T-helper 1 cell (primary cell): ENCODE measurements around the gene SLC35F5.
A peak's percentile ranks its signal among the peaks of the same experiment; 100 is the strongest.
"Not testable (repeated sequence)": the region's sequence is repeated elsewhere in the genome, so short reads cannot be mapped to it uniquely, and the experiment has no call there.

Experiments
- DNase-seq, 5 donors: peaks; one replicate each; pipeline ENCODE4 v3.0.0-alpha.2; 2012 to 2020

SLC35F5 gene

DNA sequence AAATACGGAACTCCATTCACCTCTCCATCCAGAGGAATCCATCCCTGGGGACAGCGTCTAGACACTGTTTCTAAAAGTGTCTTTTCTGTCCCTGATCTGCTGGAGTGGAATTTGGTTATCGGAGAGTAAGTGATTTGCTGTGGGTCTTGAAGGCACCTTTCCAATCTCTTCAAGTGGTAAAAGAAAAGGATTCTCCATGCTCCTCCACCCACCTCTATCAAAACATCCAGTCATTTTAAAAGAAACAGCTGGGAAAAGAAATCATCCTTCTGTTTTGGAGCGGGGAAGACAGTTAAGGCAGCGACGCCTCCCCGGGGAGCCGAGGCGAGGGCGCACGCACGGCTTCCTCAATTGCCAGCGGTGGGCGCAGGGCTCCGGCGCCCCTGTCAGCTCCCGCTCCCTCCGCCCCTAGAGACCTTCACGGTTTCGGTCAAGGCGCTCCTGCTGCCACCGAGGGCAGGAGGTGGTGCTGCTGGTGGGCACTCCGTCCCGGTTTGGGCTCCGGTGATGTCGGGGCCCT, 547 bp downstream of the SLC35F5 start:
- DNase-seq = peak in 2 of 5 donors; percentile 8 to 14

DNA sequence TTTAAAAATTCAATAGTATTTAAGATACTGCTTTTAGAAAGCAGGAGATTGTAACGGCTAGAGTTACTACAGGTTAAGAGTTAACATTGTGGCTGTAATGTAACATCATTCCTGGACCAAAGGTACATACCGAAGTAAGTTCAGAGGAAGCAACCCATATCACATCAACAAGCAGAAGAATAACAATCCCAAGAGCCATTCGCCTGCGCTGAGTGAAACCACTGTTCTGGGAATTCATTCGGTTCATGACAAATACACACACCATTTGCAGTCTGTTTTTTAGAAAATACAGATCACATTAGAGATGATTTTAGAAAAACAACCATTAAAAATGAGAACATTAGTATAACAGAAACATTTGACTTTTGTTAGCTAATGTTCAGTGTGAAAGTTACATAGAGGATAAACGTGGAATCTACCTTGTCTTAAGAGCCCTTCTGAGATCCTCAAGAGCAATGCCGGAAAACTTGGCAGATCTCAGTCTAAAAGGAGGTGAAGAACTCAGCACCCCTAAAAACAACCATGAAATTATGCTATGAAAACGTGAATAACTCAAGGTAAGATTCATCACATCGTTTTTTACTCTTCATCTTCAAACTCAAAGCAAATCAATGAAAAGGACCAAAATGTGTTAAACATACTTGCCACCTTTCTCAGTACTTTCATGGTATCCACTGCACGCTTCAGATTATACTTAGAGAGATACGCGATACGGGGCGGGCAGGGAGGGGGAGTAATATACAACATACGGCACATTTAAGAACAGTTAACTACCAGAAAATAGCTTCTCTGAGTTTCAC, 1.2 kb downstream of the SLC35F5 start:
- no peak for DNase-seq

GRCh38 chr2:113754160-113754559, 2.3 kb downstream of the SLC35F5 start:
- no peak for DNase-seq

- no peak for DNase-seq
Observed at GRCh38 chr2:113750385-113750784, 6.1 kb downstream of the SLC35F5 start.

DNA sequence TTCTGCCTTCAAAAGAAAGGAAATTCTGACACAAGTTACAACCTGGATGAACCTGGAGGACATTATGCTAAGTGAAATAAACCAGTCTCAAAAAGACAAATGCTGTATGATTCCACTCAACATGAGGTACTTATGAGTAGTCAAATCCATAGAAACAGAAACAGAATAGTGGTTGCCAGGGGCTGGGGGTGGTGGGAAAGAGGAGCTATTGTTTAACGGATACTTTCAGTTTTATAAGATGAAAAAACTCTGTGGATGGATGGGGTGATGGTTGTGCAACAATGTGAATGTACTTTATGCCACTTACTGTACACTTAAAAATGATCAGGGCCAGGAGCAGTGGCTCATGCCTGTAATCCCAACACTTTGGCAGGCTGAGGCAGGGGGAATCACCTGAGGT, 15.4 kb downstream of the SLC35F5 start:
- DNase-seq = no peak

DNA sequence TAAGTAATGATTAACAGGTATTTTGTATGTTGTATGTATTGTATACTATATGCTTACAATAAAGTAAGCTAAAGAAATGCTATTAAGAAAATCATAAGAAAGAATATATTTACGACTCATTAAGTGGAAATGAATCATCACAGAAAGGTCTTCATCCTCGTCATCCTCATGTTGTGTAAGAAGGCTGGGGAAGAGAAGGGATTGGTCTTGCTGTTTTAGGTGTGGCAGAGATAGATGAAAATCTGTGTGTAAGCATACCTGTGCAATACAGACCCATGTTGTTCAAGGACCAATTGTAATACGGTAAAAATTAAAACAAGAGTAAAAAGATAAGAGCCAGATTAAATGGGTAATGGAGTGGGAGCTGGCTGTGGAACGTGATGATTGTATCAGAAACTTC, 16.6 kb downstream of the SLC35F5 start:
- DNase-seq = no peak

- DNase-seq = no peak
Observed at GRCh38 chr2:113734185-113734584, 22.3 kb downstream of the SLC35F5 start.

- DNase-seq = no peak
Observed at GRCh38 chr2:113724010-113724409, 32.4 kb downstream of the SLC35F5 start.

GRCh38 chr2:113723411-113723810, 33.0 kb downstream of the SLC35F5 start:
- DNase-seq = no peak

- DNase-seq = no peak
Observed at GRCh38 chr2:113720167-113720566, 36.3 kb downstream of the SLC35F5 start.

DNA sequence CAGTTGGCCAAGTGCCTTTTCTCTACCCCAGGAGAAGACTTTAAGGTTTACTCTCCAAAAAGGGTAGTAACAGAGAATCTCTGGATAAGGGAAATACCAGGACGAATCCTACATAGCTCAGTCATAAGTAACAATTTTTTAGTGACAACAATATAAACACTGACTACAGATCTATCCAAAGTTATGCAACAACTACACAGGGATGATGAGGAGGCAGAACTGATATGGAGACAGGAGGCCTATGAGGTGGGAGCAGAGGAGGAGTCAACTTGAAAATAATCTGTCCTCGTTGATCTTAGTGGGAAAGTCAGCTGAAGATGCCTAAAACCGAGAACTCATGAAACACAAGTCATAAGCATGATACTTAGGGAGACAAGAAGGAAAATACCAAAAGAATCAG, 40.2 kb downstream of the SLC35F5 start:
- DNase-seq = no peak

DNA sequence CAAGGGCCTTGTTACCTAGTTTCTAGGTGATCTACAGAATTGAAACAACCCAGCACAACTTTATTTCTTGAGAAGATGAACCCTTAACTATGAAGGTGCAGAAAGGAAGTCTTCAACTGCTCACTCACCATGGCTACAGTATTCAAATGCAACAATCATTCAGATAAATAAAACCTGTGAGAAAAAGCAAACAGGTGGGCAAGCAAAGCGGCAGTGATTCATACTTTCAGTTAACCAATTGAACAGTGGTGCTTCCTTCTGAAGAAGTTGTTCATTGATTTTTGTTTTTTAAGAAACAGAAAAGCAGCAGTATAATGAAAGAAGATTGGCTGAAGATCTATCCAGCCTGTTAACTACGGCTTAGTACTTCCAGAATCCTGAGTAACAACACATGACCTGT, 43.5 kb downstream of the SLC35F5 start:
- DNase-seq = no peak

GRCh38 chr2:113711851-113712250, 44.6 kb downstream of the SLC35F5 start:
- DNase-seq = no peak

DNA sequence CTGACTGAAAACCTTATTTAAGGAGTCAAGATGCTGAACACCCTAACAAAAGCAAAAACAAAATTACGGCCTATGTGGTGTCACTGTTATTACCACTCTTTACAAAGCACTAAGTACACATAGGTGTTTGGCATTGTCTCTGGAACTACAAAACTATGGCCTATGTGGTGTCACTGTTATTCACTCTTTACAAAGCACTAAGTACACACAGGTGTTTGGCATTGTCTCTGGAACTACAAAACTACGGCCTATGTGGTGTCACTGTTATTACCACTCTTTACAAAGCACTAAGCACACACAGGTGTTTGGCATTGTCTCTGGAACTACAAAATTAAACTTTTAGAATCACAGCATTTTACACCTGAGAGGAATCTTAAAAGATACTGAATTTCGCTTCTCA, 47.4 kb downstream of the SLC35F5 start:
- DNase-seq = no peak

DNA sequence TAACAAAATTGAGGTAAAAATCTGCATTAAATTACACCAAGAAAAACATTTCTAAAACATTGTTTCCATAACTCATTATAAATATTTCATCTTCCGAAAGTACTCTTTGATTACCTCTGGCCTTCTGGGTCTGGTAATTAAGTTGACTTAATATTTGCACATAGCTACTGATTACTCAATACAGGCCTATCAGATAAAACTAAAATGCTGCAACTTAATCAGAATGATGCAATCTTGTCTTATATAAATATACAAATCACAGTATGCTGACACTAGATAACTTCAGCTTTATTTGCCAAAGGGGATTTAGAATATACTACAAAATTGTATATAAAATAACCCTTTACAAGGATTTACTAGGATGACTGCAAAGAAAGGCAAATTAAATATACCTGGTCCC, 49.3 kb downstream of the SLC35F5 start:
- no peak for DNase-seq

DNA sequence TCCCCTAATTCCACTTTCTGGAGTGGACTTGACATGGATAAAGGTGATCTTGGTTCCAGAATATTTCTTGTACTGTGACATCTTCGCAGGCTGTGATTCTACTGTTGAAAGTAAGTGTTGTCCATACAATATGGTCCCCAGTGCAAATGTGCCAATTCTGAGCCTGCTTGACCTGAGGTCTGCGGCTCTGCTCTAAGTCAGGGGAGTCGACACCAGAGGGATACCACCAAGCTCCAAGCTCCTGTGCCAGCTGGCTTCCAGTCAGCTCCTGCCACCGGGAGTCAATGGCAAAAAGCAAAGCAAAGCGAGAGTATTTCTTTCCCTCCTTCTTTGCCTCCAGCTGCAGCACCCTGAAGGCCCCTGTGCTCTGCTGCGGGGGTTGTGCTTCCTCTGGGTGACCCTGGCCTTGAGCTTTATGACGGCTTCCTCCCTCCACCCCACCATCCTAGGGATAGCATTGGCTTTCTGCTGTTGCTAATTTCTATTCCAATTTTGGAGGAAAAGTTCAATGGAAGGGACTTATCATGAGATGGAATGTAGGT, 50.4 kb downstream of the SLC35F5 start:
- DNase-seq = no peak

DNA sequence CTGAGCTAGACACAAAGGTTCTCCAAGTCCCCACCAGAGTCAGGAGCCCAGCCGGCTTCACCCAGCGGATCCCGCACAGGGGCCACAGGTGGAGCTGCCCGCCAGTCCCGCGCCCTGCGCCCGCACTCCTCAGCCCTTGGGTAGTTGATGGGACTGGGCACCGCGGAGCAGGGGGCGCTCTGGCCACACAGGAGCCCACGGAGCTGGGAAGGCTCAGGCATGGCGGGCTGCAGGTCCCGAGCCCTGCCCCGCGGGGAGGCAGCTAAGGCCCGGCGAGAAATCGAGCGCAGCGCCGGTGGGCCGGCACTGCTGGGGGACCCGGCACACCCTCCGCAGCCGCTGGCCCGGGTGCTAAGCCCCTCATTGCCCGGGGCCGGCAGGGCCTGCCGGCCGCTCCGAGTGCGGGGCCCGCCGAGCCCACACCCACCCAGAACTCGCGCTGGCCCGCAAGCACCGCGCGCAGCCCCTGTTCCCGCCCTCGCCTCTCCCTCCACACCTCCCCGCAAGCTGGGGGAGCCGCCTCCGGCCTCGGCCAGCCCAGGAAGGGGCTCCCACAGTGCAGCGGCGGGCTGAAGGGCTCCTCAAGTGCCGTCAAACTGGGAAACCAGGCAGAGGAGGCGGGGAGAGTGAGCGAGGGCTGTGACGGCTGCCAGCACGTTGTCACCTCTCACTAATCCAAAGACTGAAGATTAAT, 52.0 kb downstream of the SLC35F5 start:
- DNase-seq = not testable (repeated sequence)

DNA sequence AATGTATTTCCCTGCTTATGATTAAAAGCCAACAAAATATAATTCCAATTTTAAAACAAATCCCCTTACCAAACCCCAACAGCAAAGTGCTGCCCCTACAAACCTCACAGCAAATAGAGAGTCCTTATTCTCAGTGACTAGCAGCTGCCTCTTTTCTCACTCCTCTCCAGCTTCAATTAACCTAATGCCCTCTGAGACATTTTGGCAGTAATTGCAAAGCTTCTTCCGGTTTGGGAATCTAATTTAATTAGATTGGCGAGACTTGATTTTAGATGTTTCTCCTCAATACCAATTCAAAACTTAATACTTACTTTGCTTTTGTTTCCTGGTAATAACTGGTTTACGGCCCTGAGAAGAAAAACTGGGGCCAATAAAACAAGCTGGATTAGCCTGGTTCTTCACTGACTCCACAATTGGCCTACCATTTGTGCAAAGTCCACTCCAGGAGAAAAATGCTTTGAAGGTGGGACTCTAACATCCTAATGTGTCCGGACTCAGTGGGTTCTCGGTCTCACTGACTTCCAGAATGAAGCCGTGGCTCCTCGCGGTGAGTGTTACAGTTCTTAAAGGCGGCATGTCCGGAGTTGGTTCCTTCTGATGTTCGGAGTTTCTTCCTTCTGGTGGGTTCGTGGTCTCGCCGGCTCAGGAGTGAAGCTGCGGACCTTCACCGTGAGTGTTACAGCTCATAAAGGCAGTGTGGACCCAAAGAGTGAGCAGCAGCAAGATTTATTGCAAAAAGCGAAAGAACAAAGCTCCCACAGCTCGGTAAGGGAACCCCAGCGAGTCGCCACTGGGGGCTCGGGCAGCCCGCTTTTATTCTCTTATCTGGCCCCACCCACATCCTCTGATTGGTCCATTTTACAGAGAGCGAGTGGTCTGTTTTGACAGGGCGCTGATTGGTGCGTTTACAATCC, 52.8 kb downstream of the SLC35F5 start:
- DNase-seq = no peak

GRCh38 chr2:113700186-113700841, 56.1 kb downstream of the SLC35F5 start:
- DNase-seq = peak in 4 of 5 donors; percentile 12 to 72 (median 22)

DNA sequence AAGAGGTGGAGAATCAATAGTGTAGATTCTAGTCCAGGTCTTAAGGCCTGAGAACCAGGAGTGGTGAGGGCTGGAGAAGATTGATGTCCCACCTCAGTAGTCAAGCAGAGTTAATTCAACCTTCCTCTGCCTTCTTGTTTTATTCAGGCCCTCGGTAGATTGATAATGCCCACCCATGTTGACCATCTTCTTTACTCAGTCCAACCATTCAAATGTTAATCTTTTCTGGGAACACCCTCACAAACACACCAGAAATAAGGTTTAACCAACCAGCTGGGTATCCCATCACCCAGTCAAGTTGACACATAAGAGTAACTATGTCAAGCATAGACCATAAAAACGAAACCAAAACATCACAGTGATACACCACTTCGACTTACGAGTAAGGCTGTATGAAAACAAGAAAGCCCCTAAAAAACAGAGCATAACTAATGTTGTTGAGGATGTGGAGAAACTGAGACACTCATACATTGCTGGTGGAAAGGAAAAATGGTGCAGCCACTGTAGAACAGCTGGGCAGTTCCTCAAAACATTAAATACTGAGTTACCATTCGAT, 57.5 kb downstream of the SLC35F5 start:
- peak in 1 of 5 donors; percentile 44 for DNase-seq

DNA sequence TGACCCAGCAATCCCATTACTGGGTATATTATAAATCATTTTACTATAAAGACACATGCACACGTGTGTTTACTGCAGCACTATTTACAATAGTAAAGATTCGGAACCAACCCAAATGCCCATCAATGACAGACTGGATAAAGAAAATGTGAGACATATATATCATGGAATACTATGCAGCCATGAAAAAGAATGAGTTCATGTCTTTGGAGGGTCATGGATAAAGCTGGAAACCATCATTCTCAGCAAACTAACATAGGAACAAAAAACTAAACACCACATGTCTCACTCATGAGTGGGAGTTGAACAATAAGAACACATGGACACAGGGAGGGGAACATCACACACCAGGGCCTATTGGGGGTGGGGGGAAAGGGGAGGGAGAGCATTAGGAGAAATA, 58.2 kb downstream of the SLC35F5 start:
- not testable (repeated sequence) for DNase-seq

GRCh38 chr2:113697516-113697915, 58.9 kb downstream of the SLC35F5 start:
- no peak for DNase-seq
